Esophagus muscularis mucosa (tissue), 3 donors: Measurements from ENCODE around the gene VAV1.

Experiments
- POLR2A ChIP-seq: fragments of 450-650 bp; IDR thresholded peaks from one replicate; pipeline ENCODE4 v1.6.1; 2017; ENCODE audit warnings: antibody characterized with exemption, moderate library complexity, mild to moderate bottlenecking, low read depth
- POLR2AphosphoS5 ChIP-seq, 2 donors: sonication (generic); formaldehyde crosslinking; IDR thresholded peaks; one replicate each; pipeline ENCODE4 v1.6.1; 2017; ENCODE audit warnings: antibody characterized with exemption in 2 of 2
- TF ChIP-seq, protein P1 (sequence below), 3 experiments: fragments of 200-600 bp in 2 of 3; fragments of 450-650 bp in 1 of 3; sonication (generic) in 2 of 3; IDR thresholded peaks; one replicate each; pipeline ENCODE4 v1.5.1; 2017 to 2019; ENCODE audit warnings: antibody characterized with exemption in 3 of 3, mild to moderate bottlenecking in 2 of 3, moderate library complexity in 1 of 3

DNA sequence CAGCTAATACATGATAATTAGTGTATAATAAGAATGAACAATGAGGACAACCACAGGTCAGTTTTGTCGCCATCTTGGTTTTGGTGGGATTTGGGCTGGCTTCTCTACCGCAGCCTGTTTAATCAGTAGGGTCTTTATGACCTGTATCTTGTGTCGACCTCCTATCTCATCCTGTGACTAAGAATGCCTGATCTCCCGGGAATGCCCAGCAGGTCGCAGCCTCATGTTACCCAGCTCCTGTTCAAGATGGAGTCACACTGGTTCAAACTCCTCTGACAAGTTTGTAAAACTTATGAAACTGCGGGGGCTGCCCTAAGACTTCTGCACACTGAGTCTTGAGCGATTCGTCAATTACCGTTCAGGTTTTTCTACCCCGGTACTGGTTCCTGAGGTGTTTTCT is 93.3 kb downstream of the VAV1 start:
- no peak for TF ChIP-seq POLR2A
- TF ChIP-seq, protein P1, sequence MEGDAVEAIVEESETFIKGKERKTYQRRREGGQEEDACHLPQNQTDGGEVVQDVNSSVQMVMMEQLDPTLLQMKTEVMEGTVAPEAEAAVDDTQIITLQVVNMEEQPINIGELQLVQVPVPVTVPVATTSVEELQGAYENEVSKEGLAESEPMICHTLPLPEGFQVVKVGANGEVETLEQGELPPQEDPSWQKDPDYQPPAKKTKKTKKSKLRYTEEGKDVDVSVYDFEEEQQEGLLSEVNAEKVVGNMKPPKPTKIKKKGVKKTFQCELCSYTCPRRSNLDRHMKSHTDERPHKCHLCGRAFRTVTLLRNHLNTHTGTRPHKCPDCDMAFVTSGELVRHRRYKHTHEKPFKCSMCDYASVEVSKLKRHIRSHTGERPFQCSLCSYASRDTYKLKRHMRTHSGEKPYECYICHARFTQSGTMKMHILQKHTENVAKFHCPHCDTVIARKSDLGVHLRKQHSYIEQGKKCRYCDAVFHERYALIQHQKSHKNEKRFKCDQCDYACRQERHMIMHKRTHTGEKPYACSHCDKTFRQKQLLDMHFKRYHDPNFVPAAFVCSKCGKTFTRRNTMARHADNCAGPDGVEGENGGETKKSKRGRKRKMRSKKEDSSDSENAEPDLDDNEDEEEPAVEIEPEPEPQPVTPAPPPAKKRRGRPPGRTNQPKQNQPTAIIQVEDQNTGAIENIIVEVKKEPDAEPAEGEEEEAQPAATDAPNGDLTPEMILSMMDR (IDR thresholded peaks at IDR 0.05): no peak
- no peak for TF ChIP-seq POLR2AphosphoS5 (IDR thresholded peaks at IDR 0.05)
